HG03520 (cell line): ENCODE data around the gene CAMSAP1.

Experiments
- ATAC-seq: cut with Tn5 transposase; IDR thresholded peaks from one replicate; pipeline ENCODE4 v1.9.1; 2021; ENCODE audit warnings: mild to moderate bottlenecking, moderate library complexity; ENCODE audit not compliant: unreplicated experiment

Gene CAMSAP1

DNA sequence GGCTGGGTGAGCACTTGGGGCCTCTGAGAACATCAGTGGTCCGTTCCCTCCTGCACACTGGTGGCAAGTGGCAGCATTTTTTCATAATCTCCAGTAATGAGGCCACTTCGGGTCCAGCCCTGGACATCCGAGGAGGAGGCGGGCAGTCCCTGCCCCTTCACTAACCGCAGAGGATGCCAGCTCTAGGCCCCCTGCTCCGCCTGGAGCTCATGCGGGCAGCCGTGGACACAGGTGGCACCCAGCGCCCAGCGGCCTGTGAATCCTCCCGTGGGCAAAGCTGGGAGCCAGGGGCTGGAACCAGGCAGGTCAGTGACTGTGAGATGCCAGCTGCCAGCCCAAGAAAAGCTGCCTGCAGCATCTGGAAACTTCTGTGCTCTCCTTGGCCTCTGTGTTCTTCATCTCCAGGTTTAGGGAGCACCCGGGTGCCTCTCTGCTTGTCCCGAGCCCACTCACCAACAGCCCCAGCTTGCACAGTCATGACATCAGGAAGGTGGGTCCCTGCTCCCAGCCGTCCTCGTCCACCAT, 112.9 kb downstream of the CAMSAP1 start:
- ATAC-seq: no peak

DNA sequence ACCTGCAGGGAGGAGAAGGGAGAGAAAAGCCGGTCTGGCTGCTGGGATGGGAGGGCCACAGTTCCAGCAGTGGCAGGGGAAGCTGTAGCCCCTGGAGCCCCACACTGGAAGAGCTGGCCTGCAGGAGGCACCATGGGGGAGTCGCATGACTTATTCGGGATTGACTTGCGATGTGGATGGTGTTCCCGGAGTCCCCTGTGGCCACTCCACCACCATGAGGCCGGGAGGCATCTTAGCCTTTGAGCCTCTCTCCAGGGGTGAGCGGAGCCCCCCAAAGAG, 113.3 kb downstream of the CAMSAP1 start:
- no peak for ATAC-seq

DNA sequence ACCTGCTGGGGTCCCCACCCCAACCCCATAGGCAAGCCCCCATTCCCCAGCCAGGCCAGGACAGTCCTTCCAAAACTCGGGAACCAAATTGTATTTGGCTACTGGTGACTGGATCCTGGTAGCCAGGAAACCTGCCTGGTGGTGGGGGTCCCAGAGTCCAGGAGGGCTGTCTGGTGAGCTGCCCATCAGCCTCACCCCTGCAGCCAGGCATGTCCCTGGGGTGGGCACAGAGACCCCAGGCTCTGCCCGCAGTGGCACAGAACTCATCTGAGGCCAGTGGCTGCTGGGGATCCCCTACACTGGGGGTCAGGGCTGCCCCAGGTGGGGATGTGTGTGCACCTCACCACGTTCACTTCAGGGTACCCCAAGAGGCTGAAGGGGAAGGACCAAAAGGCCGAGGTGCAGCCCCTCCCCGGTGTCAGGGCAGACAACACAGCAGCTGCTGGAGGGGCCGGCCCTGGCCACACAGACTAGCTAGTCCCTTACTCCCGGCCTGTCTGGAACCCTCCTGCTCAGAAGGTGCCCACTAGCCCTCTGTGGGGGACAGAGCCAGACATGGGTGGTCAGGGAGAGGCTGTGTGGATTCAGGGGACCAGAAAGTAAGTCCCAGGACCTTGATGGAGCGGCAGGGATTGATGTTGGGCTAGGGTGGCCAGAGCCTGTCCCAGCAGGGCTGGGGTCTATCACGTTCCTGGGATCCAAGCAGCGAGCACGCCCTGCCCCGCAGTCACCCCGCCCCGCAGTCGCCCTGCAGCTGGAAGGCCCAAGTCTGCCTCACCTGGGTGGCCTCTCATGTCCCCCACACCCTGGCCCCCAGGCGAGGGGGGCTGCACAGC, 113.9 kb downstream of the CAMSAP1 start:
- no peak for ATAC-seq

DNA sequence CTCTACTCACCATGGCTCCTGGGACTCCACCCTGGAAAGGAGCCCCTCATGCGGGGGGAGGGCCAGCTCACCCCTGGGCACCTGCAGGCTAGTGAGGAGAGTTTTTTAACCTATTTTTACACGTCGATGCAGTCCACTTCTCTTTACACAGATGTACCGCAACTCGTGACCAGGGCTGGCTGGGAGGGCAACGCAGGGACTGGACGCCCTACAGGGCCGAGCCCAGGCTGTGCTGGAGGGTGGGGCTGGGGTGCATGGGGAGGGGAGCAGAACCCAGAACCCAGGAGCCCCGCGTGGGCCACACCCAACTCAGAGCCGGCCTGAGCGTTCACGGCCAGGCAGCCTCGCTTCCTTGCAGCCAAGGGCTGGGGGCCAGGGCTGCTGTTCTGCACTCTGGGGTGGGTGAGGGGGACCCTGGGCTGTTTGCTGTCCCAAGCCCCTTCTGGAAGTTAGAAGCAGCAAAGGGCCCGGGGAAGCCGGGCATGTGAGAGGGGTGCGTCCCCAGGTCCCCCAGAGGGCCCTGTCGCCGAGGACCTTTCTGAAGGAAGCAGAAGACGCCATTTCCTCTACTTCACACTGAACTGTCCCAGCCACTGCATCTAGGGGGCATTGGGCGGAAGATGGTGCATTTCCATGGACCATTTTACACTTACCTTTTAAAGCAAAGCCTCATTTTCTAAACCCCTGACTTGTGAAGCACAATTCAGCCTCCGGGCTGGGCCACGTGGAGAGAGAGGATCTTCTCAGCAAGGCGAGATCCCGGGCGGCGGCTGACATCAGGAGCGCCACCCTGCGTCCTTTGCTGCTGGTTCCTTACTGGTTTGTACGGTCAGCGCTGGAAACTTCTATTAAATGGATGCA, 114.8 kb downstream of the CAMSAP1 start:
- ATAC-seq: no peak

DNA sequence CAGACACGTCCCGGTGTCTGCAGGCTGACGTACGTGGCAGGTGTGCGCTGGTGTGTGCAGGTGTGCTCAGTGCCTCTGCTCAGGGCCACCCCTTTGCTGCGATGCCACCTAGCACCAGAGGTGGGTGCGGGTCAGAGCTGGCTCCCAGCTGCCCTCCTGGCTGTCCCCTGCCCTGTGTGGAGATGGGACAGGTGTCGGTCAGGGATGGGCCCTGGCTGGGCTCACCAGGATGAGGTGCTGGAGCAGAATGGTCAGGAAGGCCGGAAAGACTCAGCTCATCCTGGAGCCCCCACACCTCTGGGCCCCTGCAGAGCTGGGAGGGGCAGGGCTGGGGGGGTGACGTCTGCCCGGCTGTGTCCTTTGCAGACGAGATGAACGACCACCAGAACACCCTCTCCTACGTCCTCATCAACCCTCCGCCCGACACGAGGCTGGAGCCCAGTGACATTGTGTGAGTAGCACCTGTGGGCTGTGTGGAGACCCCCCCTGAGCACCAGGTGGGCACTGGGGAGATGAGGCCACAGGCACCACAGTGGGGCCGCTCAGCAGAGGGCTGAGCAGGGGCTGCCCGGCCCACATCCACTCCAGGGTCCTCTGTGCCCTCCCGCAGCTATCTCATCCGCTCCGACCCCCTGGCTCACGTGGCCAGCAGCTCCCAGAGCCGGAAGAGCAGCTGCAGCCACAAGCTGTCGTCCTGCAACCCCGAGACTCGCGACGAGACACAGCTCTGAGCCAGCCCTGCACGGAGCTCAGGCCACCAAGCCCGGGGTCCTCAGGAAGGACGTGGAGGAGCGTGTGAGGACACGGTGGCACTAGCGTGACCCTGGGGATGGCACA, 115.7 kb downstream of the CAMSAP1 start:
- no peak for ATAC-seq

DNA sequence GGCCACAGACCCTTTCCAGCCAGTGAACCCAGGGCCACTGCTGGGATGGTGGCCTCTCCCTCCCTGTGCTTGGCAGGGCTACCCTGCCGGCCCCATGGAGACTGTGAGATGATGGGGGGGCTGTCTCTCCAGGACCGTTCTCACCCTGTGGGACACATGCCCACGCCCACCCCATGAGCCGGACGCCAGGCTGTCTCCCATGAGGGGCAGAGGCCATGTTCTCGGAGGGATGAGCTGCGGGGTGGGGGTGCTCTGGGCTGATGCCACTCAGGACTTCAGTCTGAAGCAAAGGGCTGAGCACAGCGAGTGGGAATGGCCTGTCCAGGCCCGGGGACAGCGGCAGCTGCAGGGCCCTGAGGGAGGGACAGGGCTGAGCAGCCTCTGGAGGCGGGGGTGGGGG, 116.5 kb downstream of the CAMSAP1 start:
- ATAC-seq: no peak

DNA sequence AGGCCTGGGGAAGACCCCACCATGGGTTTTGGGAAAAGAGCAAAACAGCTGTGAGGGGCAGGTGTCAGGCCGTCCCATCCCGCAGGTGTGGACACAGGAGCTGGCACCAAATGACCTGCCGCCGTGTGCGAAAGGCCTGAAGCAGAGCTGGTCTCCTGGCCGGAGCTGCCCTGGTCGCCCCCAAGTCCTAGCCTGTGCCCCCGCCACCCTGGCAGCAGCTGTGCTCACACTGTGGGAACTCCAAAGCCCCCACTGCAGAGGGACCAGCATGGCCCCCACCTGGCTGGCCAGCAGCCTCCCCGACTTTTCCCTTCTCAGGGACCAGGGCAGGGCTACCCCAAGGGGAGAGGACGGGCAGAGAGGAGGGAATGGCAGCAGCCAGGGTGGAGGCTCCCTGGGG, 117.0 kb downstream of the CAMSAP1 start:
- ATAC-seq: no peak

DNA sequence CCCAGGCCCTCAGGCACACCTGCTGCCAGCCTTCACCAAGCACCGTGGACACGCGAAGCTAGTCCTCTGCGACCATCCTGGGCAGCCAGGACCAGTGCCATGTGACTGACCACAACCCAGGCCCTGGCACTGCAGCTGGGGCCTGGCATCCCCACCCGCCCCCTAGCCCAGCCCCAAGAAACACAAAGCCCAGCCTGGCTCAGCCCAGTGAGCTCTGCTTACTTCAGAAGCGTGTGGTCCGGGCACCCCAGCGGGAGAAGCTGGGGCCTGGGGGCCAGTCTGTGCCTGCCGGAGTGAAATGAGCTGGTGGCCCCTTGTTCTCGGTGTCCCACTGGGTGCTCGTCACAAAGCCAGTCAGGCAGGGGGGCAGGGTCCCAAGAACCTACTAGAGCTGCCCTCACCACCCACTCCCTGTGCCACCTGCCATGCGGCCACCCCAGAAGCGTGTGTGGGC, 117.5 kb downstream of the CAMSAP1 start:
- ATAC-seq: no peak

DNA sequence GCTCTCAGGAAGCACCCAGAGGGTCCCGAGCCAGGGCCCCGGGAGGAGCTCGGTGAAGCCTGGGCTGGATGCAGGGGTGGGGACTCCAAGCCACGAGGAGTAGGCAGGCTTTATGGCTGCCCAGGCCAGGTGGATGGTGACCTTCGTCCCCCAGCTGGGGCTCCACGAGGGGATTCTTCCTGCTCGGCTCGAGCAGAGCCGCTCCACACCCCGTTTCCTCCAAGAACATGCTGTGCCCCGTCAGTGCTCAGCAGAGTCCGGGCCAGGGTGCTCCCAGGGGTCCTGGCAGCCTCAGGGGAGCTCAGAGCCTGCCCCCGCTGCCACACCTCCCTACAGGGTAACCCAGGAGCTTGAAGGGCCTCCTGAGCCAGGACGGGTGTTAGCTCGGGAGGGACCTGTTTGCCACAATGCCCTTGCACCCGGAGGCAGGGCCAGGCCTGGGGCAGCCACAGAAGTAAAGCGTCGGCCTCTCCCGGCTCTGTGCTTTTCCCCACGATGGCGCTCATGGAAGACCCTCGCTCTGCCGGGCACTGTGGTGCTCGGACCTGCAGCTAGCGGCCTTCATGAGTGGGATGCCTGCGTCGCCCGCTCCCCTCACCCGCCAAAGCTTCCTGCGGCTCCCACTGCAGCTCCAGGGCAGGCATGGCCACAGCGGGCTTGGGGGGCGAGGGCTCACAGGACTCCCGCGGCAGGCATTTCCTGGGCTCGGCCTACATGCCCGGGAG, 118.6 kb downstream of the CAMSAP1 start:
- no peak for ATAC-seq

DNA sequence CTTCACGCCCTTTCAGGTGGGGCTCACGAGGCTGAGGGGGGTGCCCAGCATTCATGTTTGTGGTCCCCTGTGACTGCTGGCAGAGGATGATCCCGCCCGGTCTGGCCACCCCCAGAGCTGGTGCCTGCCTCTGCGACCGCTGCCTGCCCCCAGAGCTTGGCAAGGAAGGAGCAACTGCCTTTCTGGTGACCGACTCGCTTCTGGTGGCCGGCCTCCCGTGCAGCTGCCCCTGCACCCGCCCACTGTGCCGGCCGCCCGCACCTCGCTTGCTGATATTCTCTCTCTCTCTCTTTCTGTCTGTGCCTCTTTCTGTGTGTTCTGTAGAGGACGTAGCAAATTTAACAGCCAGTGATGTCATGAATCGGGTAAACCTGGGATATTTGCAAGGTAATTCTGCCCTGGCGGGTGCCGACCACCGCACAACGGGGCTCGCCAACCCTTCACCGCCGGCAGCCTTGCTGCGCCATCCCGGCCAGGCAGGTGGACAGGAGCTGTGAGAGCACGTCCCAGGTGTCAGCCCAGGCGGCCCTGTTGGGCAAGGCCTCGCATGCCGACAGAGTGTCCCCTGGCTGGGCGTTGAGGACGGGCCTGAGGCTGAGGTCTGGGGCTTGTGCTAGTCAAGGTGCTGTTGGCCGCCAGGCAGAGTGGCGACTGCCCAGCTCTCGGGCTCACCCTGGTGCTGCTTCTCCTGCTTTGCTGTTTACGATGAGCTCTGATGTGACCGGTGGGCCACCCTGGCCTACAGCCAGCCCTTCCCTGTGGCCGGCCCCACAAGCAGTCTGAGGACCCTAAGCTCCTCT, 119.4 kb downstream of the CAMSAP1 start:
- no peak for ATAC-seq

DNA sequence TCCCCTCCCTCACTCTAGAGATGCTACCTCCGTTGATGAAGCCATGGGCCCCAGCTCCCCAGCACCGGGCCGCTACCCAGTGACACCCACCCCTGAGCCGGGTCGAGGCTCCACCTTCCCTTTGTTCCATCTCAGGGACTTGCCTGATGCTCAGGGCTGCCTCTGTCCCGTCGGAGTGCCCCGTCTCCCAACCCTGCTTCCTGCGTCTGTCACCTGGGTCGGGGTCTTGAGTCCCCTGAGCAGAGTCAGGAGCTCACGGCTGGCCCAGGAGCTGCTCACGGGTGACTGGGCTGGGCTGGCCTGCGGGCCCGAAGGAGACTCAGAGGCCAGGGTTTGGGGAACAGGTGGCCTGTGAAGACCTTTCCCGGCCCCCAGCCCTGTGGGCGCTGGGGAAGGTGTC, 120.0 kb downstream of the CAMSAP1 start:
- no peak for ATAC-seq

DNA sequence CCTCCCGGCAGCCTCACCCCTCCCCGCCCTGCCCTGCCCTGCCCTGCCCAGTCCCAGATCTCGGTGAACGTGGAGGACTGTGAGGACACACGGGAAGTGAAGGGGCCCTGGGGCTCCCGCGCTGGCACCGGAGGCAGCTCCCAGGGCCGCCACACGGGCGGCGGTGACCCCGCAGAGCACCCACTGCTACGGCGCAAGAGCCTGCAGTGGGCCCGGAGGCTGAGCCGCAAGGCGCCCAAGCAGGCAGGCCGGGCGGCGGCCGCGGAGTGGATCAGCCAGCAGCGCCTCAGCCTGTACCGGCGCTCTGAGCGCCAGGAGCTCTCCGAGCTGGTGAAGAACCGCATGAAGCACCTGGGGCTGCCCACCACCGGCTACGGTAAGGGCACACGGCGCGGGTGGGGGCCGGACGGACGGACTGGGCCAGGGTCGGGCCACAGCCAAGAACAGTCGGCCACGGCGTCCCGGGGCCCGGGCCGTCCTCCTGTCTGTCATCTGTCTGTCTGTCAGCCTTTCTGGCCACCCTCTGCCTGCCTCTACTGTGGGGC, 121.1 kb downstream of the CAMSAP1 start:
- no peak for ATAC-seq

DNA sequence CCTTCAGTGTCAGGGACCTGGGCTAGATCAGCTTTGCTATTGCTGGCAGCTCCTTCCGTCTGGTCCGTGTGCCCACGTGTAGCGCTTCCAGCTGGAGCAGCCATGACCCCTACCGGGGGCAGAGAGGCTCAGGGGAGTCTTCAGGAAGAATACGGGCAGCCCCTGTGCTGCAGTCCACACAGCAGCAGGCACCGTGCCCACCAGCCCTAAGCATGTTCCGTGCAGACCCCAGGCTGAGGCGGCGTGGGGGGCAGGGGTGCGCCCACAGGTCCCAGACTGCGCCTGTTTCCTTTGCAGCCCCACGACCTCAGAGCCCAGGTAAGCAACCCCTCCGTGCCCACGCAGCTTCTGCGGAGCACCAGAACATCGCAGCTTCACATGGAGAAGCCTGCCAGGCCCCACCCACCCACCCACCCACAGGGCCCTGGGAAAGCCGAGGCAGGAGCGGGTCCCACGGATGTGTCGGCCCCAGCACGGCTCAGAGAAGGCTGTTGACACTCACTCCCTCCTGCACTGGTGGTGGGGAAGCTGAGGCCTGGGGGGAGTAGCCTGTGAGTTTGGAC, 122.3 kb downstream of the CAMSAP1 start:
- ATAC-seq: no peak

DNA sequence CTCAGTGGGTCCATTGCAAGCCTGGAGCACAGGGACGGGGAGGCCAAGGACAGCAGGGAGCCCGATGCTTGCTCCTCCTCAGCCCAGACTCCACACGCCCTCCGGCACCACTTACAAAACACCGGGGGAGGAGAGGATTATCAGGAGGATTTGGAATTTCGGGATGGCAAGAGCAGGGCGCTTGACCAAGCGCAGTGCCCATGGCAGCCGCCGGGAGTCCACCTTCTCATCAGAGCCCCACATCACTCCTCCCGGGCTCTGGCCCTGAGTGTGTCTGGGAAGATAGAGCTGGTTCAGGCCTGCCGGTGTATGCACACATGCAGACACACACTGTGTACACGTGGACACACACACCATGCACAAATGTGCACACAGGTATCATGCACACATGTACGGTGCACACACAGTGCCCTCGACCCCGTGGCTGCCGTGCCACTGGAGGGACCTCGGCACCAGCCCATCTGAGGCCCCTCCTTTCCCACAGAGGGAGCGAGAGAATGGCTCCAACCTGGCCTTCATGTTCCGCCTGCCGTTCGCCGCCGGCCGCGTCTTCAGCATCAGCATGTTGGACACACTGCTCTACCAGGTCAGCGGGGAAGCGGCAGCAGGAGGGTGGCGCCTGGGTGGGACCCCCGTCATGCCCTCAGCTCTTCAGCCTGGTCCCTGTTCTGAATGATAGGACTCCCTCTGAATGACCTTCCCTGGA, 123.7 kb downstream of the CAMSAP1 start:
- ATAC-seq: no peak

DNA sequence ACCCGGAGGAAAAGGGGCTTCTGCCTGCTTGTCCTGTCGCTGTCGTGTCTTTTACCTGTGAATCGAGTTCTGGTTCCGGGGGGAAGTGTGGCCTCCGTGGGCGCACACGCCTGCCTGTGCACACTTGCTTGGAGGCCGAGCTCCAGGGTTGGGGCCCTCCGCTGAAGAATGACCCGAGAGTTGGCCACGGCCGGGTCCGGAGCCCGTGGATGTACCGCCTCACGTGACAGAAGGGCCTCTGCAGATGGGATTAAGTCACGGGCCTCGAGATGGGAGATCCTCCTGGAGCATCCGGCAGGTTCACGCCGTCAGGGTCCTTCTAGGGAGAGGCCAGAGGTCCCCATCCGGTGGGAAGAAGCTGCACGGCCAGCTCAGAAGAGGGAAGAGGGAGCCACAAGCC, 124.4 kb downstream of the CAMSAP1 start:
- no peak for ATAC-seq

DNA sequence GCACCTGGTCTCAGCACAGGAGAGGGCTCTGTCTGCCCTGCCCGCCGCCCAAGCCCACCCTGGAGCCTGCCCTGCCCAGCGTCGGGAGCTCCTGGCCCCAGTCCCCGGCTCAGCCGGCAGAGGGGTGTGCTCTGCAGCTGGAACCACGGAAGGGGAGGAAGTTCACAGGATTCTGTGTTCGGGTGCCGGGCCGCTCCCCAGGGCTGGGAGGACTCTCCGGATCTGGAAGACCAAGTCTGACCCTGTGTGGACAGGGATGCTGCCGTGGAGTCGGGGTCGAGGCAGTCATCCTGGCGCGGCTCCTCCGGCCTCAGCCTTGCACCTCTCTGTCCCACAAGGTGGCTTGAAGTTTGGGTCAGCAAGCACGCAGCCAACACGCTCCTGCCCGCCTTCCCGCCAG, 126.7 kb downstream of the CAMSAP1 start:
- no peak for ATAC-seq

DNA sequence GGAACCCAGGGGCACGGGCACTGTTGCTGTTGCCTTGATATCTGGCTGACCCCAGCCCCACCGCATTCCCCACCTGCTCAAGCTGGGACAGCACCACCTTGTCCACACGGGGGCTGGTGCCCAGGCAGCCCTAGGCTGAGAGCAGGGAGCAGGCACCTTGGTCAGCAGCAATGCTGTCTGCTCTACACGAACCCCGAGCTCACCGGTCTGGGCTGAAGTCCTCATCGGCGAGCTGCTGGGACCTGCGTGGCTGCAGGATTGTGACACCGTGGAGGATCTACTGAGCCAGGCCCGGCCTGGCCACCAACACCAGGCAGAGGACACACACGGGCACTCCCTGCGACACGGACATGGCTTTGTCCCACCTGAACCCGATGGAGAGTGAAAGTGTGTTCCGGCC, 127.3 kb downstream of the CAMSAP1 start:
- ATAC-seq: no peak

DNA sequence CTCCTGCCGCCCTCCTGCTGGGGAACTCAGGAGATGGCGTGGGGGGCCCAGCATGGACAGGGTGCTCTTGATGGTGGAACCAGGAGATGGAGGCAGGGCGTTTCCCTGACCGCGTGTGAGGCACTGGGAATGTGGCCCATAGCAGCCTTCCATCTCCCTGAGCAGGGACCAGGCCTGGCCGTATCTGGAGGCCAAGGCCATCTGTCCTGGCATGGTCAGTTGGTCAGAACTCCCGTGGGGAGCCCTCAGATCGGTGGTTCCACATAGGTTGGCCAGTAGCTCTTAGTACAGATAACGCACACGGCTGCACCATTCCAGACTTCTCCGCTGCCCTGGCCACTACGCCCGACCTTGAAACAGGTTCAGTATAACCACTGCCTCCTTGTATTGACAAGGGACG, 127.8 kb downstream of the CAMSAP1 start:
- ATAC-seq: no peak
